MM.1S (cell line): ENCODE results near the gene AXIN2.

Experiments
- DNase-seq: peaks from one replicate; pipeline ENCODE4 v3.0.0-alpha.2; 2015
- H2AFZ ChIP-seq: fragments of 300-600 bp; sonication (generic); 2 replicates; pipeline ENCODE4 v1.6.0; 2016; ENCODE audit warnings: antibody characterized with exemption, low read length
- H3F3A ChIP-seq: fragments of 300-600 bp; sonication (generic); 2 replicates; pipeline ENCODE4 v1.6.1; 2016; ENCODE audit warnings: mild to moderate bottlenecking, antibody characterized with exemption, low read length, moderate library complexity, mixed read lengths; ENCODE audit not compliant: insufficient read depth
- H3K27ac ChIP-seq: fragments of 300-600 bp; sonication (generic); 2 replicates; pipeline ENCODE4 v1.5.1; 2016; ENCODE audit warnings: mild to moderate bottlenecking, low read length
- H3K27me3 ChIP-seq: fragments of 300-600 bp; sonication (generic); replicated peaks from 2 replicates; pipeline ENCODE4 v1.6.0; 2016; ENCODE audit warnings: low read length; ENCODE audit not compliant: insufficient read depth
- H3K36me3 ChIP-seq: fragments of 300-600 bp; sonication (generic); replicated peaks from 2 replicates; pipeline ENCODE4 v1.6.1; 2016; ENCODE audit warnings: mild to moderate bottlenecking, low read length, mixed read lengths; ENCODE audit not compliant: insufficient read depth
- H3K4me1 ChIP-seq: fragments of 300-600 bp; sonication (generic); 2 replicates; pipeline ENCODE4 v1.6.1; 2016; ENCODE audit warnings: low read length, mixed read lengths
- H3K4me2 ChIP-seq: fragments of 300-600 bp; sonication (generic); 2 replicates; pipeline ENCODE4 v1.6.0; 2016; ENCODE audit warnings: low read depth, low read length
- H3K4me3 ChIP-seq: fragments of 300-600 bp; sonication (generic); 2 replicates; pipeline ENCODE4 v1.5.1; 2016; ENCODE audit warnings: low read length, mixed read lengths
- H3K79me2 ChIP-seq: fragments of 300-600 bp; sonication (generic); 2 replicates; pipeline ENCODE4 v1.6.1; 2016; ENCODE audit warnings: mixed run types, low read length, mixed read lengths
- H3K9ac ChIP-seq: fragments of 300-600 bp; sonication (generic); 2 replicates; pipeline ENCODE4 v1.6.1; 2016; ENCODE audit warnings: low read length, mixed read lengths
- H3K9me2 ChIP-seq: fragments of 300-600 bp; sonication (generic); replicated peaks from 2 replicates; pipeline ENCODE4 v1.6.1; 2016; ENCODE audit warnings: mild to moderate bottlenecking, low read length, mixed read lengths; ENCODE audit not compliant: insufficient read depth
- H3K9me3 ChIP-seq: fragments of 300-600 bp; sonication (generic); replicated peaks from 2 replicates; pipeline ENCODE4 v1.6.1; 2016; ENCODE audit warnings: mild to moderate bottlenecking, low read length, mixed read lengths; ENCODE audit not compliant: insufficient read depth
- H4K20me1 ChIP-seq: fragments of 300-600 bp; sonication (generic); 2 replicates; pipeline ENCODE4 v1.6.1; 2016; ENCODE audit warnings: mild to moderate bottlenecking, low read length, moderate library complexity, mixed read lengths; ENCODE audit not compliant: insufficient read depth
- EZH2 ChIP-seq: fragments of 300-600 bp; sonication (generic); optimal IDR thresholded peaks from 2 replicates; pipeline ENCODE3; 2017; ENCODE audit warnings: low read depth, mild to moderate bottlenecking, antibody characterized with exemption, low read length, mixed read lengths
- EZH2phosphoT487 ChIP-seq: fragments of 300-600 bp; sonication (generic); IDR thresholded peaks from 2 replicates; pipeline ENCODE4 v1.6.1; 2018; ENCODE audit warnings: antibody characterized with exemption, low read length
- TF ChIP-seq, protein P1 (sequence below): fragments of 300-600 bp; sonication (generic); IDR thresholded peaks from 2 replicates; pipeline ENCODE4 v1.5.1; 2016; ENCODE audit warnings: antibody characterized with exemption, low read length, mixed read lengths

AXIN2 gene

DNA sequence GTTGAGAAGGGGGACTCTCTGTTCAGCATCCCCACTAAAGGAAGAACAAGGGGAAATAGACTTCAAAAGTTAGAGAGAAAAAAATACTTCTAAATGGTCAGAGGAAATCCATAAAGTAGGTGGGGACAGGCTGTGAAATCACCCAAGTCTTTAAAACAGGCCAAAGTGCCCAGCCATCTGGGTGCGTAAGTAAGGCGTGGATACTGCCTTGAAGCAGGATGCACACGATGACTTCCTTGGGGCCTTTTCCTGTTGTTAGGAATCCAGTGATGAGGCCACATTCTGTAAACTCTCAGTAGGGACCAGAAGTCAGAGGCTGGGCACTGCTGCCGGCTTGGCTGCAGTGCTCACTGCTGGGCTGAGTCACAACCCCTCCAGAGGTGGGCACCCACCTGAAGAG lies 9.2 kb downstream of the AXIN2 start:
- H3K27me3 ChIP-seq, result no peaks in the 10 kb centered on the region
- no peaks in the 10 kb centered on the region for H3K9me2 ChIP-seq
- peaks cover 53% of the 10 kb centered on the region for H3K79me2 ChIP-seq
- H3K9ac ChIP-seq, result no peak overlapping the region
- H3F3A ChIP-seq, result no peaks in the 10 kb centered on the region
- H3K27ac ChIP-seq, result no peak overlapping the region
- H4K20me1 ChIP-seq, result no peaks in the 10 kb centered on the region
- no peak for DNase-seq
- H3K4me1 ChIP-seq, result 0 out of 2 replicates have a peak, but pooled peaks cover 3% of the 10 kb centered on the region
- H2AFZ ChIP-seq, result no peak overlapping the region
- no peak overlapping the region for H3K4me3 ChIP-seq
- H3K9me3 ChIP-seq, result no peaks in the 10 kb centered on the region
- TF ChIP-seq, protein P1, sequence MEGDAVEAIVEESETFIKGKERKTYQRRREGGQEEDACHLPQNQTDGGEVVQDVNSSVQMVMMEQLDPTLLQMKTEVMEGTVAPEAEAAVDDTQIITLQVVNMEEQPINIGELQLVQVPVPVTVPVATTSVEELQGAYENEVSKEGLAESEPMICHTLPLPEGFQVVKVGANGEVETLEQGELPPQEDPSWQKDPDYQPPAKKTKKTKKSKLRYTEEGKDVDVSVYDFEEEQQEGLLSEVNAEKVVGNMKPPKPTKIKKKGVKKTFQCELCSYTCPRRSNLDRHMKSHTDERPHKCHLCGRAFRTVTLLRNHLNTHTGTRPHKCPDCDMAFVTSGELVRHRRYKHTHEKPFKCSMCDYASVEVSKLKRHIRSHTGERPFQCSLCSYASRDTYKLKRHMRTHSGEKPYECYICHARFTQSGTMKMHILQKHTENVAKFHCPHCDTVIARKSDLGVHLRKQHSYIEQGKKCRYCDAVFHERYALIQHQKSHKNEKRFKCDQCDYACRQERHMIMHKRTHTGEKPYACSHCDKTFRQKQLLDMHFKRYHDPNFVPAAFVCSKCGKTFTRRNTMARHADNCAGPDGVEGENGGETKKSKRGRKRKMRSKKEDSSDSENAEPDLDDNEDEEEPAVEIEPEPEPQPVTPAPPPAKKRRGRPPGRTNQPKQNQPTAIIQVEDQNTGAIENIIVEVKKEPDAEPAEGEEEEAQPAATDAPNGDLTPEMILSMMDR, result no peak
- TF ChIP-seq EZH2phosphoT487 (no peak), EZH2 (no peak)
- no peak overlapping the region for H3K4me2 ChIP-seq
- no peaks in the 10 kb centered on the region for H3K36me3 ChIP-seq

DNA sequence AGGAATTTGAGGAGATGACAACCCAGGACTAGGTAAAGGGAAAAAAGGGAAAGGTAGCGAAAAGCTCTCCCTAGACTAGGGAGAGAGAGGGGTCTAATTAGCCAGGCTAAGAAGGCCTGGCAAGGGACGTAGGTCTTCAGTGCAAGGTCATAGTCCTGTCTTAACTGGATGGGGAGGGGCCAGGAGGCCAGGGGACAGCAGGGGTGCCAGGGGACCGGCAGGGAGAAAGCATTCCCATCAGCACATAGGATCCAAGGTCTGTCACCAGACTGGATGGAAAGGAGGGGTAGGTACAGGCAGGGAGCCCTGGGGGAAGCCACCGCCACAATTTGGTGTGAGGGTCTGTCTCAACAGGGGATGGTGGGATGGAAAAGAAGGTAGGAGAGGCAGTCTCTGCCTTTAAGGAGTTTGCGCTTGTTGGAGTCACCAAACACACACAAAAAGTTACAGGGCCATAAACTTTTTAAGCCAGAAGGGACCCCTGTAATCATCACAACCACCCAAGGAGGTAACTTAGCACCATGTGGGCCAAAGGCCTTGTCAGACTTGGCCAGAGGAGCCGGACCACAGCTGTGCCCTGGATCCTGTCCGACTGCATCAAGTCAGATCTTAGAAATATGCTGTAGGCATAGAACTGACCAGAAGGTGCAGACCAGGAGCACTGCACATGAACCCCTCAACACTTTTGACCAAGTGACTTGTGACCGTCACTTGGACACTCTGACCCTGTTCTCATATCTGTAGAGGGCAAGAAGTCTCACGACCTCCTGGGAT lies 10.0 kb downstream of the AXIN2 start:
- Histone ChIP-seq H3F3A (no peaks in the 10 kb centered on the region), H3K9ac (no peak overlapping the region), H3K27me3 (no peaks in the 10 kb centered on the region), H3K9me2 (no peaks in the 10 kb centered on the region), H3K79me2 (peaks cover 61% of the 10 kb centered on the region), H3K9me3 (no peaks in the 10 kb centered on the region), H3K4me2 (no peak overlapping the region), H3K27ac (no peak overlapping the region), H2AFZ (no peak overlapping the region), H3K4me1 (no peaks in the 10 kb centered on the region), H3K36me3 (no peaks in the 10 kb centered on the region), H4K20me1 (no peaks in the 10 kb centered on the region), H3K4me3 (no peak overlapping the region)
- no peak for DNase-seq
- TF ChIP-seq, protein P1, result no peak
- no peak for TF ChIP-seq EZH2
- no peak for TF ChIP-seq EZH2phosphoT487

DNA sequence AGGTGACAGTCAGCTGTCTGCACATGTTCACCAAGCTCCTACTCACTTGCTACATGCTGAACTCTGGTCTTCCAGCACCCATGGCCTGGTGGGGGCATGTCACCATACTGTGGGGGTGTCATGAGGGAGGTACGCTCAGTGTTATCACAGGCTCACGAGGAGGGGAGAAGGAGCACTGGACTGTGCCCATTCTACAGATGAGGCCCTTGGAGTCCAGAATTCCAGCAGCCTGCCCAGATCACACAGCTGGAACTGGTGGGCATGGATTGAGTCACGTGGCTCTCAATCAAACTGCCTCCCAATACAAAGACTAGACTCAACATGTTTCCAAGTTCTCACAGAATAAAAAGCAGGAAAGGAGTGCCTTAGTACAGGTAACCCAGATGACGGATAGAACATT lies 10.7 kb downstream of the AXIN2 start:
- H3K9me3 ChIP-seq, result no peaks in the 10 kb centered on the region
- H3K4me2 ChIP-seq, result no peak overlapping the region
- no peak overlapping the region for H3K9ac ChIP-seq
- no peaks in the 10 kb centered on the region for H3K27me3 ChIP-seq
- no peak overlapping the region for H3K4me3 ChIP-seq
- no peaks in the 10 kb centered on the region for H3K9me2 ChIP-seq
- H3K4me1 ChIP-seq, result no peaks in the 10 kb centered on the region
- H3K27ac ChIP-seq, result no peak overlapping the region
- H4K20me1 ChIP-seq, result no peaks in the 10 kb centered on the region
- H3K79me2 ChIP-seq, result peaks cover 66% of the 10 kb centered on the region
- no peak for DNase-seq
- no peaks in the 10 kb centered on the region for H3F3A ChIP-seq
- H3K36me3 ChIP-seq, result no peaks in the 10 kb centered on the region
- TF ChIP-seq, protein P1, result no peak
- TF ChIP-seq EZH2 (no peak), EZH2phosphoT487 (no peak)
- no peak overlapping the region for H2AFZ ChIP-seq
